Measurements from ENCODE around the gene KCNB1.

- TF ChIP-seq CTCF (IDR thresholded peaks at IDR 0.05) (peak in 4 of 7 experiments; percentile 6 to 31 (median 14)), POLR2A (IDR thresholded peaks at IDR 0.05) (no peak)
Observed at GRCh38 chr20:49323622-49324238, 158.7 kb downstream of the KCNB1 start.
